SU-DHL-6 (cell line): ENCODE data around the gene ALK.

Source experiments
- H2AFZ ChIP-seq: fragments of 200-600 bp; sonication (generic); 2 replicates; pipeline ENCODE4 v1.6.1; 2014; ENCODE audit warnings: low read depth, mild to moderate bottlenecking, moderate library complexity, mixed read lengths, antibody characterized with exemption, low read length; ENCODE audit not compliant: severe bottlenecking
- H3F3A ChIP-seq: fragments of 200-600 bp; shearing (Covaris generic); 2 replicates; pipeline ENCODE4 v1.6.0; 2016; ENCODE audit warnings: antibody characterized with exemption, mild to moderate bottlenecking; ENCODE audit not compliant: insufficient read depth
- H3K27ac ChIP-seq: fragments of 200-600 bp; sonication (generic); 2 replicates; pipeline ENCODE4 v1.5.1; 2016; ENCODE audit warnings: low read depth, mild to moderate bottlenecking, low read length, moderate library complexity, mixed read lengths
- H3K27me3 ChIP-seq: fragments of 200-600 bp; sonication (generic), shearing (Covaris generic); 2 replicates; pipeline ENCODE4 v1.6.0; 2014; ENCODE audit warnings: mild to moderate bottlenecking, low read length
- H3K36me3 ChIP-seq: fragments of 200-600 bp; sonication (generic); 2 replicates; pipeline ENCODE4 v1.6.1; 2014; ENCODE audit warnings: mild to moderate bottlenecking, low read length, mixed read lengths
- H3K4me2 ChIP-seq: fragments of 300-600, 200-600 bp; shearing (Covaris generic), sonication (generic); 2 replicates; pipeline ENCODE4 v1.6.0; 2014; ENCODE audit warnings: low read length, low read depth, mild to moderate bottlenecking; ENCODE audit not compliant: poor library complexity, severe bottlenecking
- H3K4me3 ChIP-seq: fragments of 200-600 bp; sonication (generic); 2 replicates; pipeline ENCODE4 v1.5.1; 2014; ENCODE audit warnings: antibody characterized with exemption, low read length, mild to moderate bottlenecking, mixed read lengths; ENCODE audit not compliant: insufficient read depth, poor library complexity, severe bottlenecking
- H3K79me2 ChIP-seq: fragments of 200-600 bp; sonication (generic); 2 replicates; pipeline ENCODE4 v1.6.1; 2014; ENCODE audit warnings: mild to moderate bottlenecking, low read length, moderate library complexity; ENCODE audit not compliant: insufficient read depth
- H3K9ac ChIP-seq: fragments of 200-600 bp; sonication (generic); 2 replicates; pipeline ENCODE4 v1.7.0; 2014; ENCODE audit warnings: mild to moderate bottlenecking, low read length
- H3K9me2 ChIP-seq: fragments of 200-600 bp; sonication (generic); replicated peaks from 2 replicates; pipeline ENCODE4 v1.6.1; 2014; ENCODE audit warnings: low read length; ENCODE audit not compliant: insufficient read depth
- H3K9me3 ChIP-seq: fragments of 200-600 bp; sonication (generic); 2 replicates; pipeline ENCODE4 v1.6.1; 2014; ENCODE audit warnings: low read length, mixed read lengths; ENCODE audit not compliant: insufficient read depth
- H4K20me1 ChIP-seq: fragments of 200-600 bp; sonication (generic); 2 replicates; pipeline ENCODE4 v1.6.1; 2014; ENCODE audit warnings: low read depth, mild to moderate bottlenecking, antibody characterized with exemption, low read length, moderate library complexity, mixed read lengths
- EZH2phosphoT487 ChIP-seq: fragments of 200-600 bp; sonication (generic), shearing (Covaris generic); conservative IDR thresholded peaks from 2 replicates; pipeline ENCODE4 v1.6.1; 2018; ENCODE audit warnings: mild to moderate bottlenecking, antibody characterized with exemption, low read length, moderate library complexity, mixed read lengths
- TF ChIP-seq, protein P1 (sequence below): fragments of 200-600 bp; sonication (generic); IDR thresholded peaks from one replicate; pipeline ENCODE4 v1.5.1; 2017; ENCODE audit warnings: antibody characterized with exemption, mild to moderate bottlenecking, low read length, moderate library complexity; ENCODE audit not compliant: insufficient read depth, poor library complexity, severe bottlenecking

The ALK gene

DNA sequence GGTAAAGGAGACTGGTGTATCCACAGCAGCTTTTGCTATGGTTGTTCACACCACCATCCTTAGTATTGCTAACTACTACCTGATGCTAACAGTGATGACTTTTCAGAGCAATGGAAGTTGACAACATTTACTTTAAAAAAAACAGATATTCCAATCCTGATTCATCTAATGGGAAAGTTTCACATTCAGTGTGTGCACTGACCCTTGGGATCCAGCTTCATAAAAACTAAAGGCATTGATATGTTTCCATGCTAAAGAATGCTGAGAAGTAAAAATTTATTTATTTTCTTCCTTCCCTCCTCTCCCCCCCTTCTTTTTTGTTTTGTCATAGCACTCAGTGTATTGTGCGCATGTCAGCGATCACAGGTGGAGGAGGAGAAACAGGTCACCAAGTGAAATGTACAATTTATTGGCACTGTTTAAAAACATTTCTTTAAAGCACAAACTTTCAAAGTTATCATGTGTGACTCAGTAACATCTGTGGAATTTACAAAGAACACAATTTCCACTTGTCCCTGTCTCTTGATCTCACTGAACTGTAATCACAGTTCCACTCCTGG is 229.9 kb downstream of the ALK start:
- Histone ChIP-seq H4K20me1 (no peaks in the 10 kb centered on the region), H2AFZ (no peak overlapping the region), H3K4me3 (no peak overlapping the region), H3K79me2 (no peaks in the 10 kb centered on the region), H3K9me2 (no peaks in the 10 kb centered on the region), H3K9ac (no peak overlapping the region), H3F3A (no peaks in the 10 kb centered on the region), H3K9me3 (no peaks in the 10 kb centered on the region), H3K27ac (no peak overlapping the region), H3K4me2 (no peak overlapping the region), H3K27me3 (no peaks in the 10 kb centered on the region), H3K36me3 (no peaks in the 10 kb centered on the region)
- TF ChIP-seq EZH2phosphoT487, result no peak
- TF ChIP-seq, protein P1, sequence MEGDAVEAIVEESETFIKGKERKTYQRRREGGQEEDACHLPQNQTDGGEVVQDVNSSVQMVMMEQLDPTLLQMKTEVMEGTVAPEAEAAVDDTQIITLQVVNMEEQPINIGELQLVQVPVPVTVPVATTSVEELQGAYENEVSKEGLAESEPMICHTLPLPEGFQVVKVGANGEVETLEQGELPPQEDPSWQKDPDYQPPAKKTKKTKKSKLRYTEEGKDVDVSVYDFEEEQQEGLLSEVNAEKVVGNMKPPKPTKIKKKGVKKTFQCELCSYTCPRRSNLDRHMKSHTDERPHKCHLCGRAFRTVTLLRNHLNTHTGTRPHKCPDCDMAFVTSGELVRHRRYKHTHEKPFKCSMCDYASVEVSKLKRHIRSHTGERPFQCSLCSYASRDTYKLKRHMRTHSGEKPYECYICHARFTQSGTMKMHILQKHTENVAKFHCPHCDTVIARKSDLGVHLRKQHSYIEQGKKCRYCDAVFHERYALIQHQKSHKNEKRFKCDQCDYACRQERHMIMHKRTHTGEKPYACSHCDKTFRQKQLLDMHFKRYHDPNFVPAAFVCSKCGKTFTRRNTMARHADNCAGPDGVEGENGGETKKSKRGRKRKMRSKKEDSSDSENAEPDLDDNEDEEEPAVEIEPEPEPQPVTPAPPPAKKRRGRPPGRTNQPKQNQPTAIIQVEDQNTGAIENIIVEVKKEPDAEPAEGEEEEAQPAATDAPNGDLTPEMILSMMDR, result no peak

GRCh38 chr2:29689666-29690065 is 231.7 kb downstream of the ALK start:
- H3K9me2 ChIP-seq, result no peaks in the 10 kb centered on the region
- no peaks in the 10 kb centered on the region for H4K20me1 ChIP-seq
- TF ChIP-seq EZH2phosphoT487, result no peak
- TF ChIP-seq, protein P1, result no peak
- H3F3A ChIP-seq, result no peaks in the 10 kb centered on the region
- no peak overlapping the region for H3K9ac ChIP-seq
- H3K4me2 ChIP-seq, result no peak overlapping the region
- no peaks in the 10 kb centered on the region for H3K27me3 ChIP-seq
- no peak overlapping the region for H3K4me3 ChIP-seq
- H3K27ac ChIP-seq, result no peak overlapping the region
- H3K36me3 ChIP-seq, result no peaks in the 10 kb centered on the region
- no peak overlapping the region for H2AFZ ChIP-seq
- H3K79me2 ChIP-seq, result no peaks in the 10 kb centered on the region
- no peaks in the 10 kb centered on the region for H3K9me3 ChIP-seq

GRCh38 chr2:29688429-29688828 is 233.0 kb downstream of the ALK start:
- TF ChIP-seq EZH2phosphoT487, result no peak
- TF ChIP-seq, protein P1, result no peak
- Histone ChIP-seq H3K27me3 (no peaks in the 10 kb centered on the region), H3K9ac (no peak overlapping the region), H3K27ac (no peak overlapping the region), H3K9me3 (no peaks in the 10 kb centered on the region), H3F3A (no peaks in the 10 kb centered on the region), H2AFZ (no peak overlapping the region), H3K4me2 (no peak overlapping the region), H3K79me2 (no peaks in the 10 kb centered on the region), H4K20me1 (no peaks in the 10 kb centered on the region), H3K9me2 (no peaks in the 10 kb centered on the region), H3K36me3 (no peaks in the 10 kb centered on the region), H3K4me3 (no peak overlapping the region)
